Stomach (tissue), 9 donors: Measurements from ENCODE around the gene SURF1. TPM values are rescaled to one million over a fixed set of nuclear protein-coding genes. Genes with fewer than 3 reads are reported as not detected.

Experiments used
- DNase-seq, 2 donors: peaks; one replicate each; pipeline versions ENCODE4 v3.0.0 to v3.0.0-alpha.2; 2013 to 2019
- H3K27ac ChIP-seq, 5 donors: fragments of 200-600 bp in 4 of 5; sonication (generic) in 4 of 5; one replicate each; pipeline ENCODE4 v1.5.1; 2013 to 2019; ENCODE audit warnings: mild to moderate bottlenecking in 1 of 5, moderate library complexity in 1 of 5
- H3K27me3 ChIP-seq, 3 donors: fragments of 200-600 bp; sonication (generic); one replicate each; pipeline ENCODE4 v1.5.1; 2017 to 2019; ENCODE audit warnings: mixed run types in 1 of 3
- H3K36me3 ChIP-seq, 4 donors: fragments of 200-600 bp; sonication (generic); 1 replicate in 3 of 4; 2 replicates in 1 of 4; pipeline ENCODE4 v1.5.1; 2016 to 2019
- H3K4me1 ChIP-seq, 4 donors: fragments of 200-600 bp; sonication (generic); one replicate each; pipeline ENCODE4 v1.5.1; 2016 to 2019
- H3K4me3 ChIP-seq, 4 donors: fragments of 200-600 bp; sonication (generic) in 3 of 4; one replicate each; pipeline ENCODE4 v1.5.1; 2016 to 2019; ENCODE audit warnings: mild to moderate bottlenecking in 1 of 4
- H3K9me3 ChIP-seq, 4 donors: fragments of 200-600 bp; sonication (generic); one replicate each; pipeline ENCODE4 v1.5.1; 2016 to 2019
- CTCF ChIP-seq, 7 experiments: fragments of 450-650 bp in 4 of 7; fragments of 200-600 bp in 3 of 7; sonication (generic) in 3 of 7; IDR thresholded peaks; one replicate each; pipeline ENCODE4 v1.5.1; 2016 to 2019; ENCODE audit warnings: antibody characterized with exemption in 7 of 7, control low read depth in 2 of 7, mild to moderate bottlenecking in 1 of 7
- EP300 ChIP-seq: sonication (generic); formaldehyde crosslinking; IDR thresholded peaks from one replicate; pipeline ENCODE4 v1.6.1; 2017; ENCODE audit warnings: antibody characterized with exemption
- POLR2A ChIP-seq, 4 donors: fragments of 450-650 bp; IDR thresholded peaks; one replicate each; pipeline ENCODE4 v1.6.1; 2016; ENCODE audit warnings: antibody characterized with exemption in 4 of 4, control low read depth in 2 of 4, mild to moderate bottlenecking in 1 of 4, moderate library complexity in 1 of 4
- POLR2AphosphoS5 ChIP-seq, 3 donors: sonication (generic); formaldehyde crosslinking; IDR thresholded peaks; one replicate each; pipeline ENCODE4 v1.6.1; 2016; ENCODE audit warnings: antibody characterized with exemption in 3 of 3
- WGBS, 5 donors: extraction: QIAGEN DNeasy Blood & Tissue Kit in 3 of 5; methylation state at CpG; one replicate each; pipeline versions ENCODE4 v1.1.5 to v1.1.7; 2013 to 2018; 5-methylcytosine and 5-hydroxymethylcytosine counted together
- intact Hi-C: fragments of 100-400 bp; cut with DNase I; formaldehyde crosslinking; loops from one replicate; pipeline ENCODE4 v1.15.1; 2023; ENCODE audit warnings: low total_unique reads
- polyA plus RNA-seq, 3 donors: library from polyadenylated mRNA; stranded (reverse); fragments of 200-250 nt; gene quantifications; one replicate each; pipeline ENCODE4 v1.2.3, GENCODE V29; 2013
- total RNA-seq, 5 donors: library from RNA; depleted of rRNA; stranded (reverse); fragments of >200 nt; gene quantifications; one replicate each; pipeline versions ENCODE4 v1.1.0 to v1.2.3, GENCODE V29; 2014 to 2016
- donor health status: healthy with polysubstance abuse.
- donor health status: Bipolar disorder and iron deficiency.
- donor health status: healthy.

The SURF1 gene
- total and polyA plus RNA-seq, 8 donors, result 1.7 to 118 (median 45.3) TPM

DNA sequence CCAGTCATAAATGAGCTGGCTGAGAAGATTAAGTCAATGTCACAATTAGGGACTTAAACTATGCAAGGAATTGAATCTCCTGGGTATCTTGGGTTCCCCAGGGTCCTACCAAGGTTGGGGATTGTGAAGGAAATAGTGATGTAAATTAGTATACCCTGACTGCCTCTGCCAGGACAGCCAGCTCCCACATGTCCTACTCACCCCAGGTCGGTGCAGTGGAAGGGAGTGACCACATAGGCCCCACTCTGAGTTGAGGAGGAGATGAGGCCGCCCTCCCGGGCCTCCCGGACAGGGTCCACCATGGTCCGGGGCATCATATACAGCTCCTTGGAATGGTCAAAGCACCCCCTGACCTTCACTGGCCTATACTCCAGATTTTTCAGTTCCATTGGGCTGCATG is 2.7 kb downstream of the SURF1 start:
- DNase-seq, result no peak
- Histone ChIP-seq H3K9me3 (no peaks in the 10 kb centered on the region), H3K4me3 (no peak overlapping the region), H3K36me3 (peaks cover 42 to 59% (median 57%) of the 10 kb centered on the region in 4 donors), H3K27ac (no peak overlapping the region), H3K4me1 (peaks cover 34 to 64% (median 56%) of the 10 kb centered on the region in 4 donors), H3K27me3 (no peaks in the 10 kb centered on the region)
- no peak for TF ChIP-seq POLR2AphosphoS5 (IDR thresholded peaks at IDR 0.05)
- no peak for TF ChIP-seq EP300
- TF ChIP-seq CTCF (IDR thresholded peaks at IDR 0.05), result no peak
- TF ChIP-seq POLR2A (IDR thresholded peaks at IDR 0.05), result no peak
- WGBS, 5 donors, result 71 to 87% (median 79%) methylated on average over 1 to 5 of the region's 5 CpGs
- intact Hi-C loops, result no loop called here

GRCh38 chr9:133352635-133353340 is 3.5 kb downstream of the SURF1 start:
- WGBS, 5 donors, result 49 to 69% (median 66%) methylated on average over 8 of the region's 8 CpGs
- Histone ChIP-seq H3K36me3 (peaks cover 42 to 59% (median 56%) of the 10 kb centered on the region in 4 donors), H3K27me3 (no peaks in the 10 kb centered on the region), H3K27ac (no peak overlapping the region), H3K4me1 (peaks cover 33 to 57% (median 52%) of the 10 kb centered on the region in 4 donors), H3K4me3 (no peak overlapping the region), H3K9me3 (no peaks in the 10 kb centered on the region)
- TF ChIP-seq POLR2A (IDR thresholded peaks at IDR 0.05) (no peak), POLR2AphosphoS5 (IDR thresholded peaks at IDR 0.05) (no peak), CTCF (IDR thresholded peaks at IDR 0.05) (no peak), EP300 (no peak)
- no peak for DNase-seq
- intact Hi-C loops, result no loop called here

GRCh38 chr9:133351908-133352634 is 4.2 kb downstream of the SURF1 start:
- no peak for DNase-seq
- Histone ChIP-seq H3K4me3 (no peak overlapping the region), H3K27me3 (no peaks in the 10 kb centered on the region), H3K9me3 (no peaks in the 10 kb centered on the region), H3K27ac (no peak overlapping the region), H3K36me3 (peaks cover 42 to 59% (median 56%) of the 10 kb centered on the region in 4 donors), H3K4me1 (peaks cover 28 to 53% (median 49%) of the 10 kb centered on the region in 4 donors)
- WGBS, 5 donors, result 67 to 86% (median 77%) methylated on average over 14 of the region's 14 CpGs
- TF ChIP-seq CTCF (IDR thresholded peaks at IDR 0.05) (peak in 4 of 7 experiments; percentile 9 to 25 (median 12)), POLR2A (IDR thresholded peaks at IDR 0.05) (no peak), EP300 (no peak), POLR2AphosphoS5 (IDR thresholded peaks at IDR 0.05) (no peak)
- intact Hi-C loops, result no loop called here

DNA sequence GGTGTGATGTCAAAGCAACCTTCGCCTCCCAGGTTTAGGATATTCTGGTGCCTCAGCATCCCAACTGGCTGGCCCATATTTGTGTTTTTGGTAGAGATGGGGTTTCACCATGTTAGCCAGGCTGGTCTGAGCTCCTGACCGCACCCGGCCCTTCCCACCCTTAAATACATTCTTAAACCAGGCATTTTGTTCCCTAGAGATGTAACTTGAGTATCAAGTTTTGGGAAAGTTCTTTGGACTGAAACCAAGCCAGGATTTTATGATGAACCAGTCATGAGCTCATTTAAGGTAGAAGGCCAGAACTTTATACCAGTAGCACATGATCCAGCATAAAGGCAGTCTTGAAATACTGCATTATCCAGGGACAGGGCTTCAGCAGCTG is 4.8 kb downstream of the SURF1 start:
- Histone ChIP-seq H3K27me3 (no peaks in the 10 kb centered on the region), H3K9me3 (no peaks in the 10 kb centered on the region), H3K27ac (no peak overlapping the region), H3K4me1 (peaks cover 31 to 54% (median 49%) of the 10 kb centered on the region in 4 donors), H3K4me3 (no peak overlapping the region), H3K36me3 (peaks cover 42 to 59% (median 56%) of the 10 kb centered on the region in 4 donors)
- 92 to 99% (median 95%) methylated on average over 3 of the region's 3 CpGs for WGBS, 5 donors
- TF ChIP-seq POLR2AphosphoS5 (IDR thresholded peaks at IDR 0.05), result no peak
- no peak for TF ChIP-seq POLR2A (IDR thresholded peaks at IDR 0.05)
- no peak for TF ChIP-seq CTCF (IDR thresholded peaks at IDR 0.05)
- TF ChIP-seq EP300, result no peak
- intact Hi-C loops, result no loop called here
- no peak for DNase-seq
